A549 (cell line): ENCODE results near the gene ITSN1. TPM values are rescaled to one million over a fixed set of nuclear protein-coding genes. Genes with fewer than 3 reads are reported as not detected.

Source experiments
- ATAC-seq, 2 experiments: fragments of 200-7000 bp in 1 of 2; fragments of >200 bp in 1 of 2; cut with Nextera tagmentation in 1 of 2; cut with Tn5 transposase in 1 of 2; 3 replicates each; pipeline versions ENCODE4 v1.8.0 to v1.9.1; 2018 to 2020; ENCODE audit warnings: mild to moderate bottlenecking in 1 of 2, moderate library complexity in 1 of 2
- CTCF ChIA-PET: fragments of 300-600 bp; sonication (Branson Sonifier 250); formaldehyde crosslinking; extraction: SDS; loops from one replicate; lab custom pipeline; 2021; ENCODE audit warnings: antibody characterized with exemption, inconsistent platforms; lab: Yijun Ruan, JAX
- POLR2A ChIA-PET: fragments of 350-600 bp; formaldehyde crosslinking; extraction: SDS; loops from one replicate; lab custom pipeline; 2021; ENCODE audit warnings: antibody characterized with exemption, inconsistent platforms; lab: Yijun Ruan, JAX
- DNase-seq, 2 experiments: peaks; one replicate each; pipeline versions ENCODE4 v3.0.0 to v3.0.0-alpha.2; 2011 to 2016; ENCODE audit warnings: low read depth in 1 of 2, low spot score in 1 of 2
- FAIRE-seq: peaks from 2 replicates; lab custom pipeline; 2011; peaks lifted over from hg19 to GRCh38; lab: Jason Lieb, UNC
- H3K27ac ChIP-seq, 2 experiments: fragments of >200 bp; sonication (Bioruptor Twin); formaldehyde crosslinking; 3 replicates each; pipeline ENCODE4 v1.5.1; 2016 to 2017
- H3K4me1 ChIP-seq: fragments of >200 bp; sonication (Bioruptor Twin); formaldehyde crosslinking; 3 replicates; pipeline ENCODE4 v1.6.1; 2016
- H3K4me2 ChIP-seq: fragments of >200 bp; sonication (Bioruptor Twin); formaldehyde crosslinking; 3 replicates; pipeline ENCODE4 v1.6.1; 2016
- H3K4me3 ChIP-seq: fragments of >200 bp; sonication (Bioruptor Twin); formaldehyde crosslinking; 3 replicates; pipeline ENCODE4 v1.5.1; 2016
- H3K9me3 ChIP-seq: fragments of >200 bp; sonication (Bioruptor Twin); formaldehyde crosslinking; 3 replicates; pipeline ENCODE4 v1.6.1; 2016
- EHF ChIP-seq: fragments of 250-450 bp; sonication (Bioruptor Pico); IDR thresholded peaks from 2 replicates; pipeline ENCODE4 v1.5.0; 2020; ENCODE audit warnings: mild to moderate bottlenecking
- FOXS1 ChIP-seq: fragments of 250-450 bp; sonication (Bioruptor Pico); IDR thresholded peaks from 2 replicates; pipeline ENCODE4 v1.5.0; 2020; ENCODE audit warnings: mild to moderate bottlenecking, moderate library complexity
- HDAC2 ChIP-seq: fragments of 200-600 bp; sonication (generic); IDR thresholded peaks from 2 replicates; pipeline ENCODE4 v1.6.1; 2016
- HEYL ChIP-seq: fragments of 250-450 bp; sonication (Bioruptor Pico); IDR thresholded peaks from 2 replicates; pipeline ENCODE4 v1.8.0; 2021; ENCODE audit warnings: mild to moderate bottlenecking, moderate library complexity
- HOXA7 ChIP-seq: fragments of 250-450 bp; sonication (Bioruptor Pico); IDR thresholded peaks from 2 replicates; pipeline ENCODE4 v1.5.0; 2020; ENCODE audit warnings: mild to moderate bottlenecking, moderate library complexity
- MAZ ChIP-seq: fragments of 150-350 bp; IDR thresholded peaks from 2 replicates; pipeline ENCODE4 v1.6.1; 2014; ENCODE audit warnings: antibody characterized with exemption, low read depth, low read length, borderline replicate concordance
- PHF8 ChIP-seq: fragments of 200-600 bp; sonication (generic); IDR thresholded peaks from 2 replicates; pipeline ENCODE4 v1.6.1; 2016; ENCODE audit warnings: low read depth, mild to moderate bottlenecking, antibody characterized with exemption, moderate library complexity, borderline replicate concordance
- RCOR1 ChIP-seq: fragments of 150-350 bp; IDR thresholded peaks from 2 replicates; pipeline ENCODE4 v1.6.1; 2014; ENCODE audit warnings: antibody characterized with exemption, low read length, low read depth
- SMC3 ChIP-seq: fragments of >200 bp; sonication (Bioruptor Twin); formaldehyde crosslinking; IDR thresholded peaks from 3 replicates; pipeline ENCODE4 v1.6.1; 2018; ENCODE audit warnings: inconsistent platforms
- ZFP36 ChIP-seq: fragments of 450-650 bp; IDR thresholded peaks from 2 replicates; pipeline ENCODE4 v1.6.1; 2014; ENCODE audit warnings: borderline replicate concordance; ENCODE audit not compliant: partially characterized antibody
- ZSCAN20 ChIP-seq: fragments of 250-450 bp; sonication (Bioruptor Pico); IDR thresholded peaks from 2 replicates; pipeline ENCODE4 v1.8.0; 2022; ENCODE audit warnings: mild to moderate bottlenecking, moderate library complexity
- WGBS: methylation state at CpG from one replicate; pipeline ENCODE4 v1.1.6; 2017; ENCODE audit errors: missing lambda C conversion rate; 5-methylcytosine and 5-hydroxymethylcytosine counted together
- polyA plus RNA-seq, 4 experiments: library from polyadenylated mRNA; depleted of rRNA in 3 of 4; stranded (reverse); fragments of >200 nt; fragmentation: RNase III in 1 of 4; extraction: RNeasy Plus Mini Kit Qiagen cat#74134 plus additional on column Dnase treatment in 1 of 4; gene quantifications; 2 replicates in 3 of 4; 3 replicates in 1 of 4; pipeline ENCODE4 v1.2.3, GENCODE V29; 2011 to 2017
- TF ChIP-seq, protein P1 (sequence below): fragments of 200-600 bp; sonication (generic); IDR thresholded peaks from 2 replicates; pipeline ENCODE4 v1.6.1; 2016; ENCODE audit warnings: antibody characterized with exemption, mild to moderate bottlenecking, moderate library complexity
- TF ChIP-seq, protein P2 (sequence below): IDR thresholded peaks from 2 replicates; pipeline ENCODE4 v1.6.1; 2012
- TF ChIP-seq, protein P3 (sequence below): fragments of 250-450 bp; sonication (Bioruptor Pico); IDR thresholded peaks from 2 replicates; pipeline ENCODE4 v1.5.0; 2021; ENCODE audit warnings: mild to moderate bottlenecking, moderate library complexity, borderline replicate concordance
- TF ChIP-seq, protein P4 (sequence below): fragments of 250-450 bp; sonication (Bioruptor Pico); IDR thresholded peaks from 2 replicates; pipeline ENCODE4 v1.5.0; 2020; ENCODE audit warnings: low read depth, mild to moderate bottlenecking, moderate library complexity
- TF ChIP-seq, protein P5 (sequence below): IDR thresholded peaks from 2 replicates; pipeline ENCODE4 v1.6.1; 2012

The ITSN1 gene
- polyA plus RNA-seq, 2 of the 4 experiments (the other 2 are of a cell fraction), result 15.2 to 23.7 TPM

DNA sequence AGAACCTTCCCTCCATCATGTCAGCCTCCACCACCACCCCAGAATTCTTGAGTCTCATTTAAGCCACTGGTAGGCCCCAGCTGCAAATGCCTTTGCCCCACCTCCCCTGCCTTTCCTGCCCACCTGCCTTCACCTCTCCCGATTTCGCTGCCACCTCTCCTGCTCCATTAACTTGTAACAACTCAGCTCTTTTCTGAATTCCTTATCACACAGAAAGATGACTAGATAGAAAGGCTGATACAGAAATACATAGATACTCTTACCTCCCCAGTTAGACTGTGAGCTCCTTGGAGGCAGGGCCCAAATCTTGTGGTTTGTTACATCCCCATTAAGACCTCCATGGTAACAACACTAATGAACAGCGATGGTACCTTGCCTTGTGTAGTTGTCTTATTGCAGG lies 203.8 kb downstream of the ITSN1 start (continued):
- TF ChIP-seq, protein P1, sequence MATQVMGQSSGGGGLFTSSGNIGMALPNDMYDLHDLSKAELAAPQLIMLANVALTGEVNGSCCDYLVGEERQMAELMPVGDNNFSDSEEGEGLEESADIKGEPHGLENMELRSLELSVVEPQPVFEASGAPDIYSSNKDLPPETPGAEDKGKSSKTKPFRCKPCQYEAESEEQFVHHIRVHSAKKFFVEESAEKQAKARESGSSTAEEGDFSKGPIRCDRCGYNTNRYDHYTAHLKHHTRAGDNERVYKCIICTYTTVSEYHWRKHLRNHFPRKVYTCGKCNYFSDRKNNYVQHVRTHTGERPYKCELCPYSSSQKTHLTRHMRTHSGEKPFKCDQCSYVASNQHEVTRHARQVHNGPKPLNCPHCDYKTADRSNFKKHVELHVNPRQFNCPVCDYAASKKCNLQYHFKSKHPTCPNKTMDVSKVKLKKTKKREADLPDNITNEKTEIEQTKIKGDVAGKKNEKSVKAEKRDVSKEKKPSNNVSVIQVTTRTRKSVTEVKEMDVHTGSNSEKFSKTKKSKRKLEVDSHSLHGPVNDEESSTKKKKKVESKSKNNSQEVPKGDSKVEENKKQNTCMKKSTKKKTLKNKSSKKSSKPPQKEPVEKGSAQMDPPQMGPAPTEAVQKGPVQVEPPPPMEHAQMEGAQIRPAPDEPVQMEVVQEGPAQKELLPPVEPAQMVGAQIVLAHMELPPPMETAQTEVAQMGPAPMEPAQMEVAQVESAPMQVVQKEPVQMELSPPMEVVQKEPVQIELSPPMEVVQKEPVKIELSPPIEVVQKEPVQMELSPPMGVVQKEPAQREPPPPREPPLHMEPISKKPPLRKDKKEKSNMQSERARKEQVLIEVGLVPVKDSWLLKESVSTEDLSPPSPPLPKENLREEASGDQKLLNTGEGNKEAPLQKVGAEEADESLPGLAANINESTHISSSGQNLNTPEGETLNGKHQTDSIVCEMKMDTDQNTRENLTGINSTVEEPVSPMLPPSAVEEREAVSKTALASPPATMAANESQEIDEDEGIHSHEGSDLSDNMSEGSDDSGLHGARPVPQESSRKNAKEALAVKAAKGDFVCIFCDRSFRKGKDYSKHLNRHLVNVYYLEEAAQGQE, result no peak
- TF ChIP-seq MAZ, result no peak
- TF ChIP-seq, protein P2, sequence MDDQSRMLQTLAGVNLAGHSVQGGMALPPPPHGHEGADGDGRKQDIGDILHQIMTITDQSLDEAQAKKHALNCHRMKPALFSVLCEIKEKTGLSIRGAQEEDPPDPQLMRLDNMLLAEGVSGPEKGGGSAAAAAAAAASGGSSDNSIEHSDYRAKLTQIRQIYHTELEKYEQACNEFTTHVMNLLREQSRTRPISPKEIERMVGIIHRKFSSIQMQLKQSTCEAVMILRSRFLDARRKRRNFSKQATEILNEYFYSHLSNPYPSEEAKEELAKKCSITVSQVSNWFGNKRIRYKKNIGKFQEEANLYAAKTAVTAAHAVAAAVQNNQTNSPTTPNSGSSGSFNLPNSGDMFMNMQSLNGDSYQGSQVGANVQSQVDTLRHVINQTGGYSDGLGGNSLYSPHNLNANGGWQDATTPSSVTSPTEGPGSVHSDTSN, result no peak

DNA sequence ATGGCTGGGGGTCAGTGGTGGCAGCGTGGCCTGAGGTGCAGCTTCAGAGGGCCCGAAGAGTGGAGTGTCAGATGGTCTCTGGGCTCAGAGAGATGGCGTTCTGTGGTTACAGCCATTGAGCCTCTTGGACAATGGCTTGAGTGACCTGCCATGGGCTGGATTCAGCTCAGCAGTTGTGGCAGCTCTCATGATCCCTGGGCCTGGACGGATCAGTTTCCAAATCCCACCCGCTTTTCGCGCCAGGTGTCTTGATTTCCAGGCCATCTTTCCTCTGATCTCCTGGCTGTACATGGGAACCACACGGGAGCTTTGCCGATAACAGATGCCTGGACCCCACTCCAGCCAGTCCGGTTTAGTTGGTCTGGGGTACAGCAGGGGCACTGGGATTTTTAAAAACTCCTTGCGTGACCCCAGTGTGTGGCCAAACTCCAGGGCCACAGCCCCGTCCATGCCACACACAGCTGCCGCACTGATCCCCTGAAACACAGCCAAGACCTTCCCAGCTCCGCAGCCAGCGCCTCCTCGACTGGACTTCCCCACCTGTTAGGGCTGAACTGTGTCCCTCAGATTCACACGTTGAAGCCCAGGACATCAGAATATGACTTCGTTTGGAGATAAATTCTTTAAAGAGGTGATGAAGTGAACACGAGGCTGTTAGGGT lies 205.4 kb downstream of the ITSN1 start:
- H3K4me3 ChIP-seq, result no peak overlapping the region
- no peak for TF ChIP-seq EHF
- TF ChIP-seq ZSCAN20 (CRISPR knock-in tag), result no peak
- no peak overlapping the region for H3K4me2 ChIP-seq
- no peaks in the 10 kb centered on the region for H3K9me3 ChIP-seq
- H3K27ac ChIP-seq, result no peak overlapping the region
- H3K4me1 ChIP-seq, result no peaks in the 10 kb centered on the region
- CTCF ChIA-PET, result interaction anchor here (1.2 kb wide), 1 partner anchor 47 kb away, joined by 4 read pairs; no protein-coding TSS in a partner anchor
- POLR2A ChIA-PET, result no interaction called here
- FAIRE-seq (no peak), ATAC-seq (no peak), DNase-seq (no peak)
- 80% methylated on average over 10 of the region's 19 CpGs for WGBS

DNA sequence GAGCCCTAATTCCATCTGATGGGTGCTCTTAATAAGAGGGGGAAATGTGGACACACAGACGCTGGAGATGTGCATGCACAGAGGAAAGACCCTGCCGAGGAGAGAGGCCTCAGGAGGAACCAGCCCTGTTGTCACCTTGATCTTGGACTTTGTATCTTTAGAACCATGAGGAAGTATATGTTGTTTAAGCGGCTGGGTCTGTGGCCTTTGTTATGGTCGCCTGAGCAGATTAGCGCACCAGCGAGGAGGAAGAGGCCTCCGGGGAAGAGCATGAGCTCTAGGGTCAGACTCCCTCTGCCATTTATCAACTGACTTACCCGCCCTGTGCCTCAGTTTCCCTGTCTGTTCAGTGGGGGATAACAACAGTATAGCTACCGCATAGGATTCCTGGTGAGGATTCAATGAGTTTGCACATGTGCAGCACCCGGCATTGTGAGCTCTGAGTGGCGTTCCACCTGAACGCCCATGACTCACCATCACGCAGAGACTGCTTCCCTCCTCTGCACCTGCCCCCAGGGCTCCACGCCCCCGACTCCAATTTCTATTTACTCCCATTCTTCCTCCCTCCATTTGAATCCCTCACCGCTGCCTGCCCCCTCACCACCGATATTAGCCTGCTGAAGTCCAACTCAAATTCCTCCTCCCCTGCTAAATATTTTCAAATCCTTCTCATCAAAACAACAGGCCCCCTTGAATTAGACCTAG lies 206.1 kb downstream of the ITSN1 start:
- no peak overlapping the region for H3K4me3 ChIP-seq
- H3K4me1 ChIP-seq, result no peaks in the 10 kb centered on the region
- ATAC-seq, result no peak
- TF ChIP-seq PHF8, result no peak
- no peak for TF ChIP-seq HOXA7 (CRISPR knock-in tag)
- no peak for TF ChIP-seq MAZ
- no peak for TF ChIP-seq HEYL (CRISPR knock-in tag)
- TF ChIP-seq HDAC2, result no peak
- no peaks in the 10 kb centered on the region for H3K9me3 ChIP-seq
- WGBS, result 65% methylated on average over 17 of the region's 17 CpGs
- H3K27ac ChIP-seq, result no peak overlapping the region
- POLR2A ChIA-PET, result no interaction called here
- FAIRE-seq, result no peak
- H3K4me2 ChIP-seq, result no peak overlapping the region
- CTCF ChIA-PET, result interaction anchor here (1.2 kb wide), 1 partner anchor 46 kb away, joined by 4 read pairs; no protein-coding TSS in a partner anchor
- no peak for DNase-seq

DNA sequence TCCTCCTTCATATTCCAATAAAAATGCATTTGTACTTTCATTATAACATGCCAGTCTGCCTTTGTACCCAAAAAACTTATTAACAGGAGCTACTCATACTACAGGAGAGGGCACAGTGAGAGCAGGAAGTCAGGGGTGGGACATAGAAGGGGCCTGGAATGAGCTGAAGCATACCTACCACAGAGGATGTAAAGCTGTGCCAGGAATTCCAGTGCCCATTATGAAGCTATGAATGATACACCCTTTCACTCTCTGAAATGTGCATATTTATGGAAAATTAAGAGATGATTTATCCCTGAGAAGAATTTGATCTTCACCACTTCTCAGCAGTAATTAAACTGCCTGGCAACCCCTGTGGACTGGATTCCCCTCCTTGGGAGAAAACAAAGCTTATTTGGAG lies 207.5 kb downstream of the ITSN1 start:
- ChIA-PET POLR2A (no interaction called here), CTCF (no interaction called here)
- Histone ChIP-seq H3K9me3 (no peaks in the 10 kb centered on the region), H3K4me1 (peaks cover 8% of the 10 kb centered on the region), H3K4me3 (no peak overlapping the region), H3K27ac (no peak overlapping the region), H3K4me2 (no peak overlapping the region)
- ATAC-seq, result no peak
- no peak for DNase-seq
- no peak for FAIRE-seq
- TF ChIP-seq SMC3 (no peak), RCOR1 (no peak), ZFP36 (no peak), HOXA7 (CRISPR knock-in tag) (no peak), FOXS1 (CRISPR knock-in tag) (no peak)
- TF ChIP-seq, protein P3, sequence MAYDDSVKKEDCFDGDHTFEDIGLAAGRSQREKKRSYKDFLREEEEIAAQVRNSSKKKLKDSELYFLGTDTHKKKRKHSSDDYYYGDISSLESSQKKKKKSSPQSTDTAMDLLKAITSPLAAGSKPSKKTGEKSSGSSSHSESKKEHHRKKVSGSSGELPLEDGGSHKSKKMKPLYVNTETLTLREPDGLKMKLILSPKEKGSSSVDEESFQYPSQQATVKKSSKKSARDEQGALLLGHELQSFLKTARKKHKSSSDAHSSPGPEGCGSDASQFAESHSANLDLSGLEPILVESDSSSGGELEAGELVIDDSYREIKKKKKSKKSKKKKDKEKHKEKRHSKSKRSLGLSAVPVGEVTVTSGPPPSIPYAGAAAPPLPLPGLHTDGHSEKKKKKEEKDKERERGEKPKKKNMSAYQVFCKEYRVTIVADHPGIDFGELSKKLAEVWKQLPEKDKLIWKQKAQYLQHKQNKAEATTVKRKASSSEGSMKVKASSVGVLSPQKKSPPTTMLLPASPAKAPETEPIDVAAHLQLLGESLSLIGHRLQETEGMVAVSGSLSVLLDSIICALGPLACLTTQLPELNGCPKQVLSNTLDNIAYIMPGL (CRISPR knock-in tag), result no peak
- TF ChIP-seq, protein P4, sequence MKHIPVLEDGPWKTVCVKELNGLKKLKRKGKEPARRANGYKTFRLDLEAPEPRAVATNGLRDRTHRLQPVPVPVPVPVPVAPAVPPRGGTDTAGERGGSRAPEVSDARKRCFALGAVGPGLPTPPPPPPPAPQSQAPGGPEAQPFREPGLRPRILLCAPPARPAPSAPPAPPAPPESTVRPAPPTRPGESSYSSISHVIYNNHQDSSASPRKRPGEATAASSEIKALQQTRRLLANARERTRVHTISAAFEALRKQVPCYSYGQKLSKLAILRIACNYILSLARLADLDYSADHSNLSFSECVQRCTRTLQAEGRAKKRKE (CRISPR knock-in tag), result no peak
- TF ChIP-seq, protein P2, result no peak
- TF ChIP-seq, protein P5, sequence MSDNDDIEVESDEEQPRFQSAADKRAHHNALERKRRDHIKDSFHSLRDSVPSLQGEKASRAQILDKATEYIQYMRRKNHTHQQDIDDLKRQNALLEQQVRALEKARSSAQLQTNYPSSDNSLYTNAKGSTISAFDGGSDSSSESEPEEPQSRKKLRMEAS, result no peak
